Neural crest cell (in vitro differentiated cells): ENCODE results near the gene SLC6A11. TPM values are rescaled to one million over a fixed set of nuclear protein-coding genes. Genes with fewer than 3 reads are reported as not detected.

Source experiments
- DNase-seq: peaks from one replicate; pipeline ENCODE4 v3.0.0; 2021; ENCODE audit warnings: low read depth, mixed read lengths, low spot score
- H3K27ac Mint-ChIP-seq: one replicate; pipeline ENCODE4 v1.8.0; 2021; ENCODE audit warnings: mild to moderate bottlenecking, mixed read lengths; ENCODE audit not compliant: unreplicated experiment
- H3K27me3 Mint-ChIP-seq: 2 replicates; pipeline ENCODE4 v1.8.0; 2021; ENCODE audit warnings: low read depth, mild to moderate bottlenecking, mixed read lengths
- H3K36me3 Mint-ChIP-seq: 2 replicates; pipeline ENCODE4 v1.8.0; 2021; ENCODE audit warnings: low read depth, mild to moderate bottlenecking, mixed read lengths
- H3K4me1 Mint-ChIP-seq: 2 replicates; pipeline ENCODE4 v1.8.0; 2021; ENCODE audit warnings: mixed read lengths
- H3K4me3 Mint-ChIP-seq: one replicate; pipeline ENCODE4 v1.8.0; 2021; ENCODE audit warnings: mild to moderate bottlenecking, mixed read lengths
- H3K9me3 Mint-ChIP-seq: 2 replicates; pipeline ENCODE4 v1.8.0; 2021; ENCODE audit warnings: mixed read lengths
- total RNA-seq: library from RNA; stranded (reverse); gene quantifications from 2 replicates; pipeline ENCODE4 v1.2.1, GENCODE V29; 2021
- TF ChIP-seq, protein P1 (sequence below): fragments of 200-600 bp; sonication (generic); conservative IDR thresholded peaks from 2 replicates; pipeline ENCODE4 v1.5.0; 2021; ENCODE audit warnings: antibody characterized with exemption, mild to moderate bottlenecking

Gene SLC6A11
- total RNA-seq, 1 donor from 2014 or later = 2.1 TPM

DNA sequence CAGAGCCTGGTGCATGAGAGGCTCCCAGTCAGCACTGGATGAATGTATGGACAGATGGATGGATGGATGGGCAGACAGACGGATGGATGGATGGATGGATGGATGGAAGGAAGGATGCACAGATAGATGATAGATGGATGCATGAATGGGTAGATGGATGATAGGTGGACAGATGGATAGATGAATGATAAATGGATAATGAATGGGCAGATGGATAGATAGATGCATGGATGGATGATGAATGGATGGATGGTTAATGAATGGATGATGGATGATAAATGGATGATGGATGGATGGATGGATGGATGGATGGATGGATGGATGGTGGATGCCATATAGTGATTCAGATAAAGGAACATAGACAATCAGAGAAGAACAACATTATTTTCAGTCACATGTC lies 71.0 kb downstream of the SLC6A11 start:
- Mint-ChIP-seq H3K27ac (no peak overlapping the region), H3K36me3 (peaks cover 3% of the 10 kb centered on the region), H3K4me3 (no peak overlapping the region)

DNA sequence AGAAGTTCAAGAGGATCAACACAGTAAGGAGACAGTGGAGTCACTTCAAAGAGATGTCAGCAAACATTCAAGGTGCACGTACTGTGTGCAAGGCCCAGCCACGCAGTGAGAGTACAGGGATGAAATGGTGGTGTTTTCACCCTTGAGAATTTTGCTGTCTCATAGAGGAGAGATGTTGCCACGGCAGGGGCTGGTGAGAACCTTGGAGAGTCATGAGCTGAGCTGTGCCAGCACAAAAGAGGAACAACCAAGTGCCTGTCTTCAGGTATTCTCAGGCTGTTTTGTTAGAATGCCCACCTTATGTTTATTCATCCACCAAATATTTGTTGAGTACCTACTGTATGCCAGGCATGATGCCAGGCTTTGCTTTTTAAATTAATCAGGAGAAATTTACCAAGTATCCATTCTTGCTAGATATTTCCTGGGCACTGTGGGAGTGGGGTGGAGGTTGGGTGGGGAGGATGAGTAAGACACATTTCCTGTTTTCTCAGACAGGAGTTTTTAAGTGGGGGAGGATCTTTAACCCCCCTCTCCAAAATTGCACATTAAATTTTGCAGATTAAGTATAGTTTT lies 72.6 kb downstream of the SLC6A11 start:
- Mint-ChIP-seq H3K27me3 (peaks cover 32% of the 10 kb centered on the region), H3K4me3 (no peak overlapping the region), H3K27ac (peak overlapping the region; percentile 23), H3K36me3 (peaks cover 5% of the 10 kb centered on the region), H3K4me1 (no peaks in the 10 kb centered on the region), H3K9me3 (peaks cover 4% of the 10 kb centered on the region)
- TF ChIP-seq, protein P1, sequence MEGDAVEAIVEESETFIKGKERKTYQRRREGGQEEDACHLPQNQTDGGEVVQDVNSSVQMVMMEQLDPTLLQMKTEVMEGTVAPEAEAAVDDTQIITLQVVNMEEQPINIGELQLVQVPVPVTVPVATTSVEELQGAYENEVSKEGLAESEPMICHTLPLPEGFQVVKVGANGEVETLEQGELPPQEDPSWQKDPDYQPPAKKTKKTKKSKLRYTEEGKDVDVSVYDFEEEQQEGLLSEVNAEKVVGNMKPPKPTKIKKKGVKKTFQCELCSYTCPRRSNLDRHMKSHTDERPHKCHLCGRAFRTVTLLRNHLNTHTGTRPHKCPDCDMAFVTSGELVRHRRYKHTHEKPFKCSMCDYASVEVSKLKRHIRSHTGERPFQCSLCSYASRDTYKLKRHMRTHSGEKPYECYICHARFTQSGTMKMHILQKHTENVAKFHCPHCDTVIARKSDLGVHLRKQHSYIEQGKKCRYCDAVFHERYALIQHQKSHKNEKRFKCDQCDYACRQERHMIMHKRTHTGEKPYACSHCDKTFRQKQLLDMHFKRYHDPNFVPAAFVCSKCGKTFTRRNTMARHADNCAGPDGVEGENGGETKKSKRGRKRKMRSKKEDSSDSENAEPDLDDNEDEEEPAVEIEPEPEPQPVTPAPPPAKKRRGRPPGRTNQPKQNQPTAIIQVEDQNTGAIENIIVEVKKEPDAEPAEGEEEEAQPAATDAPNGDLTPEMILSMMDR = no peak
- DNase-seq = no peak

More for the DNA sequence above, 71.0 kb downstream of the SLC6A11 start:
- TF ChIP-seq, protein P1 = no peak
- H3K27me3 Mint-ChIP-seq = peaks cover 41% of the 10 kb centered on the region
- H3K4me1 Mint-ChIP-seq = no peaks in the 10 kb centered on the region
- H3K9me3 Mint-ChIP-seq = peaks cover 4% of the 10 kb centered on the region
- DNase-seq = no peak

DNA sequence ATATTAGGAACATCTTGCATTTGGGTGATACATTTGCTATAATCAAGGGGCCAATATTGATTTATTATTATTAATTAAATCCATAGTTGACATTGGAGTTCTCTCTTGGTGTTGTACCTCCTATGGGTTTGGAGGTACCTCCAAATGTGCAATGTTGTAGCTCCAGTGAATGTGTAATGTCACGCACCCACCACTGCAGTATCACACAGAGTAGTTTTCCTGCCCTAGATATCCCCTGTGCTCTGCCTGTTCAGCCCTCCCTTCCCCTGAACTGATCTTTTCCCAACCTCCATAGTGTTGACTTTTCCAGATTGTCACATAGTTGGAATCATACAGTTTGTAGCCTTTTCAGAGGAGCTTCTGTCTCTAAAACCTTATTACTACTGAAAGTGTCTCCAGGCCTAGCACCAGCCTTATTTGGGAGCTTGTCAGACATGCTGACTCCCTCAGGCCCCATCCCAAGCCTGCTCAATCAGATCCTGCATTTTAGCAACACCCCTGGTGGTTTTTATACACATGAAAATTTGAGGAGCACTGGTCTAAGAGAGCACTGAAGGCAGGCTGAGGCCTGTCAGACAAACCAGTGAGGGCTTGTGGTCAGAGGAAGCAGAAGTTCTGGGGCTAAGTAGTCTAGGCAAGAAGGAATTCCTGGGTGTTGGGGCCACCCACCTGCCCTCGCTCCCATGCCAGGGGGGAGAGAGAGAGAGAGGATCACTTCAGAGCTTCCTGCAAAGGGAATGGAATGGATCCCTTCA lies 73.4 kb downstream of the SLC6A11 start:
- H3K4me3 Mint-ChIP-seq = no peak overlapping the region
- TF ChIP-seq, protein P1 = no peak
- no peak for DNase-seq
- no peak overlapping the region for H3K27ac Mint-ChIP-seq
- H3K27me3 Mint-ChIP-seq = peaks cover 28% of the 10 kb centered on the region
- H3K4me1 Mint-ChIP-seq = no peaks in the 10 kb centered on the region
- H3K36me3 Mint-ChIP-seq = peaks cover 5% of the 10 kb centered on the region
- H3K9me3 Mint-ChIP-seq = peaks cover 4% of the 10 kb centered on the region

DNA sequence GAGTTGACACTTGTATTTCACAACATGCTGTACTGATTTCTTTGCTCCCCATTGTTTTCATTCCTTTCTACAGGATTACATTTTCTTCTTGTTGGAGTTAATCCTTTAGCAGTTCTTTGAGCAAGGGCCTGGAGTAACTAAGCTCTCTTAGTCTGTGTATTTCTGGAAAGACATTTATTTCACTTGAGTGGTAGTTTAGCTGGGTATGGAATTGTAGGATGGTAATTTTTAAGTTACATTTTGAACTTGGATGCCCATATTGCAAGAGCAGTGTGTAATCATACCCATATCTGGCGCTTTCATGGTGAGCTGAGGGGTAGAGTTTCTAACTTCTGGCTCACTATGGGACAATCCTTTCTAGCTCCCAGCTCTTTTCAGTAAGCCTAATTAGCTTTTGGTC lies 74.6 kb downstream of the SLC6A11 start:
- Mint-ChIP-seq H3K4me3 (no peak overlapping the region), H3K27me3 (peaks cover 26% of the 10 kb centered on the region)
- DNase-seq = no peak

DNA sequence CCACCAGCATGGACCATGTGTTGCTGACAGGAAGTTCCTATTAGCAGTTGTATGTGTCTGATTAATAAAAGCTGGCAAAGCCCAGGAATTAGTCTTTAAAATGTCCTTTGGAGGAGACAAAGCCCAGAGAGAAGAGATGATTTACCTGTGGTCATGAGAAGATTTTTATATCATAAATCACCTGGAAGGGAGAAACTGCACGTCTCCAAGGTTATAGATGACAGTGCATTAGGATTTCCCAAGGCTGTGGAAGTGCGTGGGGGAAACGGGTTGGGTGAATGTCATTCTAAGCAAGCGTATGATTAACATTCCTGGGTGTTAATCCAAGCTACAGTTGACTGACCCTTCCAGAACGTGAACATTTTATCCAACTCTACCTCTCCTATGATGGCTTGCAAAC lies 76.6 kb downstream of the SLC6A11 start:
- DNase-seq = no peak
- H3K4me3 Mint-ChIP-seq = no peak overlapping the region
- no peaks in the 10 kb centered on the region for H3K4me1 Mint-ChIP-seq
- H3K27me3 Mint-ChIP-seq = peaks cover 11% of the 10 kb centered on the region
- H3K36me3 Mint-ChIP-seq = peaks cover 5% of the 10 kb centered on the region
- peaks cover 4% of the 10 kb centered on the region for H3K9me3 Mint-ChIP-seq
- H3K27ac Mint-ChIP-seq = no peak overlapping the region
- TF ChIP-seq, protein P1 = no peak

More for the DNA sequence above, 74.6 kb downstream of the SLC6A11 start:
- Mint-ChIP-seq H3K9me3 (peaks cover 4% of the 10 kb centered on the region), H3K27ac (no peak overlapping the region), H3K36me3 (peaks cover 8% of the 10 kb centered on the region), H3K4me1 (no peaks in the 10 kb centered on the region)
- TF ChIP-seq, protein P1 = no peak
